Activated CD4-positive, CD25-positive, alpha-beta regulatory T cell (primary cell): Measurements from ENCODE around the gene DOHH.

Experiments
- DNase-seq, 4 experiments: peaks; one replicate each; lab custom pipeline; 2025; lab: John Stamatoyannopoulos, UW

The DOHH gene

GRCh38 chr19:3500429-3501101, at the start of gene DOHH:
Gene DOHH, minus strand, starts transcription at chr19:3500674. Its CDS starts 3,860 bp downstream, at chr19:3496814.
- DNase-seq, result peak; percentile 83 to 86 (median 84)

- DNase-seq, result no peak
These were observed 49.3 kb upstream of the DOHH start for GRCh38 chr19:3549816-3550215.

GRCh38 chr19:3548606-3549005, 48.1 kb upstream of the DOHH start:
- DNase-seq, result no peak

- DNase-seq, result no peak
These were observed 47.4 kb upstream of the DOHH start for GRCh38 chr19:3547767-3548282.

- DNase-seq, result peak in 1 of 4 experiments; percentile 31
These were observed 46.8 kb upstream of the DOHH start for GRCh38 chr19:3547301-3547731.

GRCh38 chr19:3546119-3546518, 45.6 kb upstream of the DOHH start:
- no peak for DNase-seq

- no peak for DNase-seq
These were observed 45.2 kb upstream of the DOHH start for GRCh38 chr19:3545669-3546034.

GRCh38 chr19:3544742-3545668, 44.5 kb upstream of the DOHH start:
- peak; percentile 56 to 81 (median 72) for DNase-seq

GRCh38 chr19:3544058-3544376, 43.5 kb upstream of the DOHH start:
- DNase-seq, result no peak

GRCh38 chr19:3543150-3544057, 42.9 kb upstream of the DOHH start:
- no peak for DNase-seq

- no peak for DNase-seq
These were observed 39.3 kb upstream of the DOHH start for GRCh38 chr19:3539756-3540118.

- no peak for DNase-seq
These were observed 38.7 kb upstream of the DOHH start, which contains the start of gene TEKTIP1 for GRCh38 chr19:3538965-3539755. Gene TEKTIP1, plus strand, starts transcription at chr19:3539174. Its CDS starts 4 bp downstream, at chr19:3539178.

- DNase-seq, result no peak
These were observed 37.9 kb upstream of the DOHH start for GRCh38 chr19:3538258-3538929.

GRCh38 chr19:3537438-3538240, 37.2 kb upstream of the DOHH start:
- no peak for DNase-seq

- DNase-seq, result no peak
These were observed 36.6 kb upstream of the DOHH start for GRCh38 chr19:3537101-3537437.

GRCh38 chr19:3536429-3537100, 36.1 kb upstream of the DOHH start:
- DNase-seq, result no peak

- DNase-seq, result no peak
These were observed 35.5 kb upstream of the DOHH start for GRCh38 chr19:3535981-3536380.

GRCh38 chr19:3535563-3535965, 35.1 kb upstream of the DOHH start:
- DNase-seq, result no peak

- no peak for DNase-seq
These were observed 34.7 kb upstream of the DOHH start for GRCh38 chr19:3535235-3535535.
